HepG2 (cell line): ENCODE data around the gene BLCAP. TPM values are rescaled to one million over a fixed set of nuclear protein-coding genes. Genes with fewer than 3 reads are reported as not detected.

ENCODE experiments used
- HES4 ChIP-seq: sonication (generic); formaldehyde crosslinking; IDR thresholded peaks from 2 replicates; pipeline ENCODE4 v1.9.0; 2021; ENCODE audit warnings: mild to moderate bottlenecking, missing genetic modification reagents, borderline replicate concordance
- KLF13 ChIP-seq: sonication (generic); formaldehyde crosslinking; IDR thresholded peaks from 2 replicates; pipeline ENCODE4 v1.4.0; 2020; ENCODE audit warnings: mild to moderate bottlenecking, missing genetic modification reagents
- SIX1 ChIP-seq: sonication (generic); formaldehyde crosslinking; IDR thresholded peaks from 2 replicates; pipeline ENCODE4 v1.4.0; 2020; ENCODE audit warnings: missing genetic modification reagents, borderline replicate concordance
- SMAD9 ChIP-seq: sonication (generic); formaldehyde crosslinking; IDR thresholded peaks from 2 replicates; pipeline ENCODE4 v1.5.1; 2020; ENCODE audit warnings: mild to moderate bottlenecking, missing genetic modification reagents
- THAP11 ChIP-seq: IDR thresholded peaks from 2 replicates; pipeline ENCODE4 v1.6.1; 2016; ENCODE audit warnings: missing biosample characterization, missing genetic modification reagents
- ZFP41 ChIP-seq: sonication (generic); formaldehyde crosslinking; IDR thresholded peaks from 2 replicates; pipeline ENCODE4 v1.4.0; 2020; ENCODE audit warnings: mild to moderate bottlenecking, missing genetic modification reagents, borderline replicate concordance
- ZNF382 ChIP-seq: sonication (generic); formaldehyde crosslinking; IDR thresholded peaks from 2 replicates; pipeline ENCODE4 v1.5.0; 2020; ENCODE audit warnings: missing genetic modification reagents, mild to moderate bottlenecking, borderline replicate concordance
- ZNF773 ChIP-seq: sonication (generic); formaldehyde crosslinking; IDR thresholded peaks from 2 replicates; pipeline ENCODE4 v1.4.0; 2020; ENCODE audit warnings: missing genetic modification reagents, borderline replicate concordance
- ZSCAN12 ChIP-seq: sonication (generic); formaldehyde crosslinking; IDR thresholded peaks from 2 replicates; pipeline ENCODE4 v1.9.0; 2021; ENCODE audit warnings: mild to moderate bottlenecking, missing genetic modification reagents
- ZSCAN22 ChIP-seq: sonication (generic); formaldehyde crosslinking; IDR thresholded peaks from 2 replicates; pipeline ENCODE4 v1.4.0; 2020; ENCODE audit warnings: mild to moderate bottlenecking, missing genetic modification reagents
- polyA plus RNA-seq, 8 experiments: library from polyadenylated mRNA; depleted of rRNA in 3 of 8; stranded (reverse) in 7 of 8; unstranded in 1 of 8; fragments of >200 nt; fragmentation: Illumina TruSeq in 4 of 8; extraction: Trizol in 4 of 8; gene quantifications; 2 replicates each; pipeline versions ENCODE4 v1.2.1 to v1.2.3, GENCODE V29; 2011 to 2016; ENCODE audit warnings: low read depth in 4 of 8, missing spikeins in 1 of 8, mixed read lengths in 1 of 8; ENCODE audit not compliant: insufficient read depth in 1 of 8
- total RNA-seq, 5 experiments: library from RNA; depleted of rRNA; stranded (reverse); fragments of >200 nt; fragmentation: Illumina TruSeq; extraction: Trizol; gene quantifications; 2 replicates each; pipeline ENCODE4 v1.2.3, GENCODE V29; 2016; ENCODE audit warnings: low read depth in 1 of 5
- TF ChIP-seq, protein P1 (sequence below): sonication (generic); formaldehyde crosslinking; IDR thresholded peaks from 2 replicates; pipeline ENCODE4 v1.4.0; 2020; ENCODE audit warnings: mild to moderate bottlenecking, low read depth, missing genetic modification reagents
- TF ChIP-seq, protein P2 (sequence below): sonication (generic); formaldehyde crosslinking; IDR thresholded peaks from 2 replicates; pipeline ENCODE4 v1.5.0; 2020; ENCODE audit warnings: mild to moderate bottlenecking, missing genetic modification reagents, borderline replicate concordance
- TF ChIP-seq, protein P3 (sequence below): sonication (generic); formaldehyde crosslinking; IDR thresholded peaks from 2 replicates; pipeline ENCODE4 v1.4.0; 2020; ENCODE audit warnings: missing genetic modification reagents
- TF ChIP-seq, protein P4 (sequence below): sonication (generic); formaldehyde crosslinking; IDR thresholded peaks from 2 replicates; pipeline ENCODE4 v1.5.1; 2020; ENCODE audit warnings: missing genetic modification reagents, mild to moderate bottlenecking, borderline replicate concordance

The BLCAP gene
- total and polyA plus RNA-seq, 2 of the 13 experiments (the other 11 are each of a cell fraction or from before 2014, with no cell fraction given): 52.4 to 86.8 TPM

DNA sequence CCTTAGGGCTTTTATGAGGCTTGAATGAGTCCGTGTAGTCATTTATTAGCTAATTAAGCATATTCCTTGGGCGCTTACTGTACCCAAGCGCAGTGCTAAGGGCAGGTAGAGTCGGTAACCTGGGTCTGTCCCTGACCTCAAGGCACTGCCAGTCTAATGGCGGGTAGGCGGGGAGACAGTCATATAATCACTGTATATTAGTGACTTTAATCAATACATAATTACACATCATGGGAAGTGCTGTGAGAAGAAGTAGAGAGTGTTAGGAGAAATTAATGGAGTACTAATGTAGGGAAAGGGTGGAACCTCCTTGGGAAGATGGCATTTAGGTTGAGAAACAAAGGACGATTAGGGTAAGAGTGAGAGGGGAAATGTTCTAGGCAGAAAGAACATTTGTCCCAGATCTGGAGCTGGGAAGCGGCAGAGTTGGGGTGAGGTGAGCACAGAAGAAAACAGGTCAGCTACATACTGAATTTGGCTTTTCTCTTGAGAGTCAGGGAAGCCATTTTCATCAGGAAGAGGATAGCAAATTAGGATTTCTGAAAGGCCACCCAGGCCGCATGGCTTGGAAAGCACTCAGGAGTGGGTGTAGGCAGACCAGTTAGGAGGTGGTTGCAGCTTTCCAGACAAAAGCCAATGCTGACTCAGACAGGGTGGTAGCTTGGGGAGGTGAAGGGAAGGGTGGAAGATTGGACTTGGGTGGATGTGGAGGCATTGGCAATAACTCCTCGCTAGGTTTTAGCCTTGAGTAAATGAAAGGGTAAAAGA is 954 bp upstream of the BLCAP start (continued):
- TF ChIP-seq, protein P1, sequence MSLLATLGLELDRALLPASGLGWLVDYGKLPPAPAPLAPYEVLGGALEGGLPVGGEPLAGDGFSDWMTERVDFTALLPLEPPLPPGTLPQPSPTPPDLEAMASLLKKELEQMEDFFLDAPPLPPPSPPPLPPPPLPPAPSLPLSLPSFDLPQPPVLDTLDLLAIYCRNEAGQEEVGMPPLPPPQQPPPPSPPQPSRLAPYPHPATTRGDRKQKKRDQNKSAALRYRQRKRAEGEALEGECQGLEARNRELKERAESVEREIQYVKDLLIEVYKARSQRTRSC (CRISPR knock-in tag): no peak; the same call in 1 of the 2 replicates
- no peak for TF ChIP-seq ZSCAN22
- no peak for TF ChIP-seq KLF13
- TF ChIP-seq SMAD9: no peak
- TF ChIP-seq ZSCAN12 (CRISPR knock-in tag): no peak
- TF ChIP-seq ZNF773 (CRISPR knock-in tag): no peak
- TF ChIP-seq, protein P2, sequence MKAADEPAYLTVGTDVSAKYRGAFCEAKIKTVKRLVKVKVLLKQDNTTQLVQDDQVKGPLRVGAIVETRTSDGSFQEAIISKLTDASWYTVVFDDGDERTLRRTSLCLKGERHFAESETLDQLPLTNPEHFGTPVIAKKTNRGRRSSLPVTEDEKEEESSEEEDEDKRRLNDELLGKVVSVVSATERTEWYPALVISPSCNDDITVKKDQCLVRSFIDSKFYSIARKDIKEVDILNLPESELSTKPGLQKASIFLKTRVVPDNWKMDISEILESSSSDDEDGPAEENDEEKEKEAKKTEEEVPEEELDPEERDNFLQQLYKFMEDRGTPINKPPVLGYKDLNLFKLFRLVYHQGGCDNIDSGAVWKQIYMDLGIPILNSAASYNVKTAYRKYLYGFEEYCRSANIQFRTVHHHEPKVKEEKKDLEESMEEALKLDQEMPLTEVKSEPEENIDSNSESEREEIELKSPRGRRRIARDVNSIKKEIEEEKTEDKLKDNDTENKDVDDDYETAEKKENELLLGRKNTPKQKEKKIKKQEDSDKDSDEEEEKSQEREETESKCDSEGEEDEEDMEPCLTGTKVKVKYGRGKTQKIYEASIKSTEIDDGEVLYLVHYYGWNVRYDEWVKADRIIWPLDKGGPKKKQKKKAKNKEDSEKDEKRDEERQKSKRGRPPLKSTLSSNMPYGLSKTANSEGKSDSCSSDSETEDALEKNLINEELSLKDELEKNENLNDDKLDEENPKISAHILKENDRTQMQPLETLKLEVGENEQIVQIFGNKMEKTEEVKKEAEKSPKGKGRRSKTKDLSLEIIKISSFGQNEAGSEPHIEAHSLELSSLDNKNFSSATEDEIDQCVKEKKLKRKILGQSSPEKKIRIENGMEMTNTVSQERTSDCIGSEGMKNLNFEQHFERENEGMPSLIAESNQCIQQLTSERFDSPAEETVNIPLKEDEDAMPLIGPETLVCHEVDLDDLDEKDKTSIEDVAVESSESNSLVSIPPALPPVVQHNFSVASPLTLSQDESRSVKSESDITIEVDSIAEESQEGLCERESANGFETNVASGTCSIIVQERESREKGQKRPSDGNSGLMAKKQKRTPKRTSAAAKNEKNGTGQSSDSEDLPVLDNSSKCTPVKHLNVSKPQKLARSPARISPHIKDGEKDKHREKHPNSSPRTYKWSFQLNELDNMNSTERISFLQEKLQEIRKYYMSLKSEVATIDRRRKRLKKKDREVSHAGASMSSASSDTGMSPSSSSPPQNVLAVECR (CRISPR knock-in tag): no peak
- no peak for TF ChIP-seq HES4 (CRISPR knock-in tag)
- TF ChIP-seq, protein P3, sequence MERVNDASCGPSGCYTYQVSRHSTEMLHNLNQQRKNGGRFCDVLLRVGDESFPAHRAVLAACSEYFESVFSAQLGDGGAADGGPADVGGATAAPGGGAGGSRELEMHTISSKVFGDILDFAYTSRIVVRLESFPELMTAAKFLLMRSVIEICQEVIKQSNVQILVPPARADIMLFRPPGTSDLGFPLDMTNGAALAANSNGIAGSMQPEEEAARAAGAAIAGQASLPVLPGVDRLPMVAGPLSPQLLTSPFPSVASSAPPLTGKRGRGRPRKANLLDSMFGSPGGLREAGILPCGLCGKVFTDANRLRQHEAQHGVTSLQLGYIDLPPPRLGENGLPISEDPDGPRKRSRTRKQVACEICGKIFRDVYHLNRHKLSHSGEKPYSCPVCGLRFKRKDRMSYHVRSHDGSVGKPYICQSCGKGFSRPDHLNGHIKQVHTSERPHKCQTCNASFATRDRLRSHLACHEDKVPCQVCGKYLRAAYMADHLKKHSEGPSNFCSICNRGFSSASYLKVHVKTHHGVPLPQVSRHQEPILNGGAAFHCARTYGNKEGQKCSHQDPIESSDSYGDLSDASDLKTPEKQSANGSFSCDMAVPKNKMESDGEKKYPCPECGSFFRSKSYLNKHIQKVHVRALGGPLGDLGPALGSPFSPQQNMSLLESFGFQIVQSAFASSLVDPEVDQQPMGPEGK (CRISPR knock-in tag): no peak
- no peak for TF ChIP-seq THAP11 (CRISPR knock-in tag)
- TF ChIP-seq ZNF382 (CRISPR knock-in tag): no peak
- TF ChIP-seq, protein P4, sequence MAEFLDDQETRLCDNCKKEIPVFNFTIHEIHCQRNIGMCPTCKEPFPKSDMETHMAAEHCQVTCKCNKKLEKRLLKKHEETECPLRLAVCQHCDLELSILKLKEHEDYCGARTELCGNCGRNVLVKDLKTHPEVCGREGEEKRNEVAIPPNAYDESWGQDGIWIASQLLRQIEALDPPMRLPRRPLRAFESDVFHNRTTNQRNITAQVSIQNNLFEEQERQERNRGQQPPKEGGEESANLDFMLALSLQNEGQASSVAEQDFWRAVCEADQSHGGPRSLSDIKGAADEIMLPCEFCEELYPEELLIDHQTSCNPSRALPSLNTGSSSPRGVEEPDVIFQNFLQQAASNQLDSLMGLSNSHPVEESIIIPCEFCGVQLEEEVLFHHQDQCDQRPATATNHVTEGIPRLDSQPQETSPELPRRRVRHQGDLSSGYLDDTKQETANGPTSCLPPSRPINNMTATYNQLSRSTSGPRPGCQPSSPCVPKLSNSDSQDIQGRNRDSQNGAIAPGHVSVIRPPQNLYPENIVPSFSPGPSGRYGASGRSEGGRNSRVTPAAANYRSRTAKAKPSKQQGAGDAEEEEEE (CRISPR knock-in tag): no peak
- no peak for TF ChIP-seq ZFP41 (CRISPR knock-in tag)
- TF ChIP-seq SIX1 (CRISPR knock-in tag): no peak
- TF ChIP-seq, all 625 proteins: peak for 40
